Sigmoid colon (tissue), 3 donors: ENCODE results near the gene SLC24A1.

Experiments used
- CTCF ChIP-seq, 4 experiments: fragments of 450-650 bp in 3 of 4; fragments of 200-600 bp in 1 of 4; IDR thresholded peaks; one replicate each; pipeline ENCODE4 v1.5.1; 2016 to 2019; ENCODE audit warnings: antibody characterized with exemption in 4 of 4, mild to moderate bottlenecking in 3 of 4, moderate library complexity in 2 of 4
- POLR2A ChIP-seq, 2 donors: fragments of 450-650 bp; IDR thresholded peaks; one replicate each; pipeline ENCODE4 v1.6.1; 2016; ENCODE audit warnings: antibody characterized with exemption in 2 of 2, mild to moderate bottlenecking in 2 of 2, moderate library complexity in 2 of 2

DNA sequence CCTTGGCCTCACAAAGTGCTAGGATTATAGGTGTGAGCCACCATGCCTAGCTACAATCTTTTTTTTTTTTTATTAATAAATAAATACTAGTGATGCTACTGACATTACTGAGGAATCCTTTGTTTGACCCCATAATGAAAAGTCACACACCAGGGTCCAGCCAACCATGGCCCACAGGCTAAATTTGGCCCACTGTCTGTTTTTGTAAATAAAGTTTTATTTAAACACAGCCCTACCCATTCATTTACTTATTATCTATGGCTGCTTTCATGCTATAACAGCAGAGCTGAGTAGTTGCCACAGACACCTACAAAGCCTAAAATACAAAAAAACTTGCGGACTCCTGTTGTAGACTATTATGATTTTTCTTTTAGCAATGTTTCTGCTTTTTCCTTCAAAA lies 18.2 kb upstream of the SLC24A1 start:
- no peak for TF ChIP-seq CTCF (IDR thresholded peaks at IDR 0.05)
- no peak for TF ChIP-seq POLR2A (IDR thresholded peaks at IDR 0.05)
